Ovary (tissue), 3 donors: ENCODE results near the gene TTC39A.

Experiments
- POLR2A ChIP-seq: fragments of 450-650 bp; IDR thresholded peaks from one replicate; pipeline ENCODE4 v1.6.1; 2017; ENCODE audit warnings: antibody characterized with exemption, mild to moderate bottlenecking, moderate library complexity
- TF ChIP-seq, protein P1 (sequence below), 3 donors: fragments of 450-650 bp in 2 of 3; fragments of 200-600 bp in 1 of 3; IDR thresholded peaks; one replicate each; pipeline versions ENCODE4 v1.5.1 to v1.8.0; 2016 to 2022; ENCODE audit warnings: antibody characterized with exemption in 3 of 3, mild to moderate bottlenecking in 1 of 3
- donor health status: DM: no; HTN: no; CAD: no.

DNA sequence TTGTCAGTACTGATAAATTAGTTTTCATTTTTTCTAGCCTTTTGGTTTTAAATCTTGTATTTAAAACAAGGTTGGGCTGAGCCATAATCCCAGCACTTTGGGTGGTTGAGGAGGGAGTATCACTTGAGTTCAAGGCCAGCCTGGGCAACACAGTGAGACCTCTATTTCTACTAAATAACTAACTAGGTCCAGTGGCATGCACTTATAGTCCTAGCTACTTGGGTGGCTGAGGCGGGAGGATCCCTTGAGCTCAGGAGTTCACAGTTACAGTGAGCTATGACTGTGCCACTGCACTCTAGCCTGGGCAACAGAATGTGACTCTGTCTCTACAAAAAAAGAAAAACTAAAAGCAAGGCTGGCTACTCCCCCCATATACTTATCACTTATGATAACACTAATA lies 21.5 kb upstream of the TTC39A start:
- TF ChIP-seq POLR2A, result no peak
- TF ChIP-seq, protein P1, sequence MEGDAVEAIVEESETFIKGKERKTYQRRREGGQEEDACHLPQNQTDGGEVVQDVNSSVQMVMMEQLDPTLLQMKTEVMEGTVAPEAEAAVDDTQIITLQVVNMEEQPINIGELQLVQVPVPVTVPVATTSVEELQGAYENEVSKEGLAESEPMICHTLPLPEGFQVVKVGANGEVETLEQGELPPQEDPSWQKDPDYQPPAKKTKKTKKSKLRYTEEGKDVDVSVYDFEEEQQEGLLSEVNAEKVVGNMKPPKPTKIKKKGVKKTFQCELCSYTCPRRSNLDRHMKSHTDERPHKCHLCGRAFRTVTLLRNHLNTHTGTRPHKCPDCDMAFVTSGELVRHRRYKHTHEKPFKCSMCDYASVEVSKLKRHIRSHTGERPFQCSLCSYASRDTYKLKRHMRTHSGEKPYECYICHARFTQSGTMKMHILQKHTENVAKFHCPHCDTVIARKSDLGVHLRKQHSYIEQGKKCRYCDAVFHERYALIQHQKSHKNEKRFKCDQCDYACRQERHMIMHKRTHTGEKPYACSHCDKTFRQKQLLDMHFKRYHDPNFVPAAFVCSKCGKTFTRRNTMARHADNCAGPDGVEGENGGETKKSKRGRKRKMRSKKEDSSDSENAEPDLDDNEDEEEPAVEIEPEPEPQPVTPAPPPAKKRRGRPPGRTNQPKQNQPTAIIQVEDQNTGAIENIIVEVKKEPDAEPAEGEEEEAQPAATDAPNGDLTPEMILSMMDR (IDR thresholded peaks at IDR 0.05), result no peak
